Measurements from ENCODE around the gene HOXA10. TPM values are rescaled to one million over a fixed set of nuclear protein-coding genes. Genes with fewer than 3 reads are reported as not detected.

The HOXA10 gene
- total RNA-seq, 4 donors from 2014 or later: 4.0 TPM; not detected in 3

DNA sequence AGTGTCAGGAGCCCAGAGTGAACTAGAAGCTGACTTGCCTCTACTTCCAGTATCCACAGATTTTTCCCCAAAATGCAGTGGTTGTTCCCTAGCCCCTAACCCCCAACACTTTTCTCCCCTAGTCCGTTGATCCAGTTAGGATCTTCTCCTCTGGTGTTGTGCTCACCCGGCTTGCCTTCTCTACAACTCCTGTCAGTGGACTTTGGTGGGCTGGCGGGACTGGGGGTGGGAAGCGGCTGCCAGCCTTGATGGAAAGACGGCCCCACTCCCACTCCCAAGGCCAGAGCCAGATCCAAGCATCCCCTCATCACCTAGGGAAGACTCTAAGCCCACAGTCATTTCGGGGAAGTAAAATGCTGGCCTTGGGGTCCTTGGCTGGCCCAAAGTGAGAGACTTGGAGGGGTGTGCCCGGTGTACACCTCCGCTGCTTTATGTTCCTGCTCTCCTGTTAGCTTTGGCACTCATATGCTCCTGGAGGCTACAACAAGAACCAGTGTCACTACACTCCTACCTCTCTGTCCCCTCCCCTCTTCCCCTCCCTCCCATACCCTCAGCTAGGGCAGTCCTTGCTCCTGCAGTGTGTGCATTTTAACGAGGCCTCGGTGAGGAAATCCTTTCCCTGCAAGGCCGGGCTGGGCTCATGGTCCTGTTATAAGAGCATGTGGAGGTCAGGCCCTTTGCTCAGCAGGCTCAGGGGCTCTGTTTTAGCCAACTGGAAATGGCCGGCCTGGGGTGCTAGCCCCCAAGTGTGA is 930 bp upstream of the HOXA10 start:
- TF ChIP-seq POLR2A (IDR thresholded peaks at IDR 0.05): no peak
- TF ChIP-seq, protein P1, sequence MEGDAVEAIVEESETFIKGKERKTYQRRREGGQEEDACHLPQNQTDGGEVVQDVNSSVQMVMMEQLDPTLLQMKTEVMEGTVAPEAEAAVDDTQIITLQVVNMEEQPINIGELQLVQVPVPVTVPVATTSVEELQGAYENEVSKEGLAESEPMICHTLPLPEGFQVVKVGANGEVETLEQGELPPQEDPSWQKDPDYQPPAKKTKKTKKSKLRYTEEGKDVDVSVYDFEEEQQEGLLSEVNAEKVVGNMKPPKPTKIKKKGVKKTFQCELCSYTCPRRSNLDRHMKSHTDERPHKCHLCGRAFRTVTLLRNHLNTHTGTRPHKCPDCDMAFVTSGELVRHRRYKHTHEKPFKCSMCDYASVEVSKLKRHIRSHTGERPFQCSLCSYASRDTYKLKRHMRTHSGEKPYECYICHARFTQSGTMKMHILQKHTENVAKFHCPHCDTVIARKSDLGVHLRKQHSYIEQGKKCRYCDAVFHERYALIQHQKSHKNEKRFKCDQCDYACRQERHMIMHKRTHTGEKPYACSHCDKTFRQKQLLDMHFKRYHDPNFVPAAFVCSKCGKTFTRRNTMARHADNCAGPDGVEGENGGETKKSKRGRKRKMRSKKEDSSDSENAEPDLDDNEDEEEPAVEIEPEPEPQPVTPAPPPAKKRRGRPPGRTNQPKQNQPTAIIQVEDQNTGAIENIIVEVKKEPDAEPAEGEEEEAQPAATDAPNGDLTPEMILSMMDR (IDR thresholded peaks at IDR 0.05): no peak
- H3K27ac ChIP-seq: no peak overlapping the region
- H3K9me3 ChIP-seq: no peaks in the 10 kb centered on the region
- peaks cover 20 to 29% of the 10 kb centered on the region in 2 donors for H3K4me1 ChIP-seq
- WGBS, 2 donors: 32 to 41% methylated on average over 12 of the region's 12 CpGs
- intact Hi-C loops (cut with DNase I): loop anchor here (10.0 kb wide), 1 partner anchor 1090 kb away; no protein-coding TSS in a partner anchor
- DNase-seq: no peak
- H3K36me3 ChIP-seq: no peaks in the 10 kb centered on the region
- peaks cover 89% of the 10 kb centered on the region for H3K27me3 ChIP-seq
- H3K4me3 ChIP-seq (replicated peaks in 1 of 3): no peak overlapping the region

DNA sequence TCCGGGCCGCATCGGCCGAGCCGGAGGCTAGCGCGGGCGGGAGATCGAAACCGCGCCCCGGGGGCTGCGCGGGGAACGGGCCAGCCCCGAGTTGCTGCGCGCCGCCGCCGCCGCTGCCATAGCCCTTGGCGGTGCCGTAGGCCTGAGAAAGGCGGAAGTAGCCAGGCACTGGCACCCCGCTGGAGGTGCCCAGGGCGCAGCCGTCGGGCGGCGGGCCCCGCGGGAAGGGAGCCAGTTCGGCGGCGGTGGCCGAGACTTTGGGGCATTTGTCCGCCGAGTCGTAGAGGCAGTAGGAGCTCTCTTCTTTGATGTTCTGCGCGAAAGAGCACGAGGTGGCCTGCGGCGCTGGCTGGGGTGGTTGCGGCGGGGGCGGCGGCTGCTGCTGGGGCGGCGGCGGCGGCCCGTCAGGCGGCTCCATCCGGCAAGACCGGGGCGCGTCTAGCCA is 587 bp downstream of the HOXA10 start:
- 2% methylated on average over 9 of the region's 59 CpGs; no CpG with 5 or more reads in 1 of the 2 donors for WGBS, 2 donors
- intact Hi-C loops (cut with DNase I): loop anchor here (10.0 kb wide), 1 partner anchor 1089 kb away; no protein-coding TSS in a partner anchor
- TF ChIP-seq POLR2A (IDR thresholded peaks at IDR 0.05): no peak
- TF ChIP-seq, protein P1 (IDR thresholded peaks at IDR 0.05): no peak
- no peaks in the 10 kb centered on the region for H3K36me3 ChIP-seq
- no peak overlapping the region for H3K27ac ChIP-seq
- DNase-seq: no peak
- no peaks in the 10 kb centered on the region for H3K9me3 ChIP-seq
- H3K4me3 ChIP-seq (replicated peaks in 1 of 3): peak overlapping the region in 2 of 3 donors; percentile 7 to 30
- peaks cover 14 to 30% of the 10 kb centered on the region in 2 donors for H3K4me1 ChIP-seq
- H3K27me3 ChIP-seq: peaks cover 89% of the 10 kb centered on the region

DNA sequence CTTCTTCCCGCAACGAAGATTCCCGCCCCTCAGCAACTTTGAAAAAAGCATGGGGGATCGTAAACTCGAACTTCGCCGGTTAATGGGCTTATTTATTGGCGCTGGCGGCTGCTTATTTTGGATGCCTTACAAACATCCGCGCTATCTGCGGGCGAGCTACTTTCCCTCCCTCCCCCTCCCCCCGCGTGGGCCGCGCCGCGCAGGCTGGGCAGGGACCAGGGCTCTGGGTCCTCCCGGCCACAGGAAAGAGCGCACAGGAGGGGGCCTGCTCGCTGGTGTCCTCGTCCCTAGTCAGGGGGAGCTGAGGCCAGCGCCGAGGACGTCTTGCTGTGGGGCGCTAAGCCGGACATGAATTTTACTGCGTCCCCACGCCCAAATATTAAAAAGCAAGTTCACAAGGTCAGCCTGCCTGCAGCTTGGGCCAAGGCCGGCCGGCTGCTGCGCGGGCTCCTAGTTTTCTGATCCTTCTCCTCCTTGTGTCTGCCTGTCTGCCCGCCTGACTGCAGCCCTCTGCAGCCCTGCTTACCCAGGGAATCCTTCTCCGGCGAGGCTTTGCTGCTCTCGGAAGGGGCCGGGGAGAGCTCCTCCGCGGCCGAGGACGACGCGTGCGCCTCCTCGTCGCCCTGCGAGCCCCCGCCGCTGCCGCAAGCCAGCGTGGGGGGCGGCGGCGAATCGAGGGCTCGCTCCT is 1.2 kb downstream of the HOXA10 start:
- Histone ChIP-seq H3K4me3 (replicated peaks in 1 of 3) (peak overlapping the region in 2 of 3 donors; percentile 7 to 30), H3K27ac (no peak overlapping the region), H3K27me3 (peaks cover 89% of the 10 kb centered on the region), H3K9me3 (no peaks in the 10 kb centered on the region), H3K4me1 (peaks cover 14 to 30% of the 10 kb centered on the region in 2 donors), H3K36me3 (no peaks in the 10 kb centered on the region)
- intact Hi-C loops (cut with DNase I): loop anchor here (10.0 kb wide), 1 partner anchor 1088 kb away; no protein-coding TSS in a partner anchor
- DNase-seq: no peak
- TF ChIP-seq POLR2A (IDR thresholded peaks at IDR 0.05): no peak
- TF ChIP-seq, protein P1 (IDR thresholded peaks at IDR 0.05): no peak
- 4 to 5% methylated on average over 19 to 32 of the region's 58 CpGs for WGBS, 2 donors

DNA sequence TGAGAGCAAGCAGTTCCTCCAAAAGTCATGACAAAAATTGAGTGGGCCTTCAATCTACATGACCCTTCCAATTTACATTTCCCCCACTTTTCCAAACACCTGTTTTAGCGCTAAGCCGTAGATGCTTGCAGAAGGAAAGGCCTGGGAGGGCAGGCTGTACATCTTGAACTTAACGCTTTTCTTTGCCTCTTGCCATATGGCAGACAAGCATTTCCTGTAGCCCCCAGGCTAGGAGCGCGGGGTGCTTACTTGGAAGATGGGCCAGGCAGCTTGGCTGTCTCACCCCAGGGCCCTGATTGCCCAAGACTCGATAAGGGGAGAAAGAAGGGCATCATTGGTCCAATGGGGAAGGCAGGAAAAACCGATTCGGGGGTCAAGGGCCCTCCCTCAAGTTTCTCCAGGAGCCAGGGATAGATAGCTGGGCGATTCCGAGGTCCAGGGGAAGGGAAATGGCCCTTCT is 1.8 kb downstream of the HOXA10 start:
- no peak for TF ChIP-seq POLR2A (IDR thresholded peaks at IDR 0.05)
- TF ChIP-seq, protein P1 (IDR thresholded peaks at IDR 0.05): no peak
- no peak overlapping the region for H3K4me3 ChIP-seq (replicated peaks in 1 of 3)
- intact Hi-C loops (cut with DNase I): loop anchor here (10.0 kb wide), 1 partner anchor 1088 kb away; no protein-coding TSS in a partner anchor
- 12 to 18% methylated on average over 10 of the region's 10 CpGs for WGBS, 2 donors
- peaks cover 93% of the 10 kb centered on the region for H3K27me3 ChIP-seq
- no peak for DNase-seq
- H3K9me3 ChIP-seq: no peaks in the 10 kb centered on the region
- H3K27ac ChIP-seq: no peak overlapping the region
- peaks cover 14 to 30% of the 10 kb centered on the region in 2 donors for H3K4me1 ChIP-seq
- no peaks in the 10 kb centered on the region for H3K36me3 ChIP-seq

Measured in thyroid gland (tissue), 4 donors.